HG02840 (cell line): ENCODE measurements around the gene DPY30.

Experiments
- ATAC-seq: cut with Tn5 transposase; IDR thresholded peaks from one replicate; pipeline ENCODE4 v1.9.1; 2021; ENCODE audit warnings: mild to moderate bottlenecking, moderate library complexity, moderate number of reproducible peaks; ENCODE audit not compliant: unreplicated experiment, low FRiP score

Gene DPY30

GRCh38 chr2:32010280-32010669 is 29.3 kb downstream of the DPY30 start:
- peak; percentile 56 for ATAC-seq

GRCh38 chr2:32009516-32010256 is 29.9 kb downstream of the DPY30 start:
- ATAC-seq: peak; percentile 22

DNA sequence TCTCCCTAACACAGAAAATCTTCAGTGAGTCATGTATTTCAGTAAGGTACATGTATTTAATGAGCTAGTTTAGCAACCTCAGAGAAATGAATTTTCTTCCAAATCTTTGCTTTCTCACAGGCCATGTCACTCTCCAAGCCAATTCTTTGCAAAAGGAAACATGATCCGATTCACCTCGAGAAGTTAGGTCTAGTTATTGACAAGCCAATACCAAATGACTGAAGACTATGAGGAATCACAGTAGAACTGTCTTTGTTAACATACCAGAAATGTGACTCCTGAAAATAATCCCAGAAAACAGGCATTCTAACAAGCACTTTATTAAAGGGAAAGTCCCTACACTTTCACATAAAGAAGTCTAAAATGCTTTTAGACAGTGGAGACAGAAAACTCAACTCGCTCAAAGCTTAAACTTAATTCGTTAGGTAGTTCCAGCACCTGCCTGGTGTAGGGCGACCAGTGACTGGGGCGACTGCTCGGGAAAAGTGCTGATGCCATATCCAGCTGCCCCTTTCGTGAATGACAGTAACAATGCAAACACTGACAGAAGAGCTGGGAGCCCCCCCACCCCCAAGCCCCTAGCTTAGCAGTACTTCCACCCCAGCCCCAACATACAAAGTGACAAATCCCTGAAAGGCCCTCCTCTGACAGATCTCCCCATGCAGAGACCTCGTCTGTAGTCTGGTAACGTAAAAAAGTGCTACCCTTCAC is 30.6 kb downstream of the DPY30 start:
- ATAC-seq: no peak

DNA sequence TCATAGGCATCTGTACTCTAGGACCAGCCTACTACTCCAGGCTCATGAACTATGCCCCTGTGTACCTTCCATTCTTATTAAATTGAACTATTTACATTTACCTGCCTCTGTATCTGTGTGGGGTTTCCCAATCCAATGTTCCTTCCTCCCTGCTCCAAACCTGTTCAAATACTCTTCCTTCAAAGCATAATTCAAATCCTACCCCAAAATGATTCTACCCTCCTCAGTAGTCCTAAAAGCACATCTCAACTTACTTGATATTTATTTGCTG is 32.5 kb downstream of the DPY30 start:
- no peak for ATAC-seq

GRCh38 chr2:32005371-32005976 is 34.1 kb downstream of the DPY30 start:
- ATAC-seq: no peak

DNA sequence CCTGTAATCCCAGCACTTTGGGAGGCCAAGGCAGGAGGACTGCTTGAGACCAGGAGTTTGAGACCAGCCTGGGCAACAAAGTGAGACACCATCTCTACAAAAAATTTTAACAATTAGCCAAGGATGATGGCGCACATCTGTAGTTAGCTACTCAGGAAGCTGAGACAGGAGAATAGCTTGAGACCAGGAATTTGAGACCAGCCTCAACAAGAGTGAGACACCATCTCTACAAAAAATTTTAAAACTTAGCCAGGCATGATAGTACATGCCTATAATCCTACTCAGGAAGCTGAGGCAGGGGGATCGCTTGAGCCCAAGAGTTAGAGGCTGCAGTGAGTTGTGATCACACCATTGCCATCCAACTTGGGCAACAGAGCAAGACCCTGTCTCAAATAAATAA is 35.8 kb downstream of the DPY30 start:
- ATAC-seq: no peak

DNA sequence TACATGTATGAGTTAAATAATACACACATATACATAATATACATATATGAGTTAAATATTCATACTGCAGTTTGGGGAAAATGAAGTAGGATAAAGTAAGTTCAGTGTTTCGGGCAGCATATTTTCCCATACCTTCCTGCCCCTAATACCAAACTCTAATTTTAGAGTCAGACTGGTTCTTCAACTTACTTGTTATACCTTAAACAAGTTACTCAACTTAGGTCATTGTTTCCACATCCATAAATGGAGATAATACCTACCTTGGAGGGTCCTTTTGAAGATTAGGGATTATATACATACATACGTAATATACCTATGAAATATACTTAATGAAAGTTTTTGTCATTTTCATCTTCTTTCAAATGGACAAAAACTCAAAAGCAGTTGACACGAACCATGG is 37.2 kb downstream of the DPY30 start:
- no peak for ATAC-seq

DNA sequence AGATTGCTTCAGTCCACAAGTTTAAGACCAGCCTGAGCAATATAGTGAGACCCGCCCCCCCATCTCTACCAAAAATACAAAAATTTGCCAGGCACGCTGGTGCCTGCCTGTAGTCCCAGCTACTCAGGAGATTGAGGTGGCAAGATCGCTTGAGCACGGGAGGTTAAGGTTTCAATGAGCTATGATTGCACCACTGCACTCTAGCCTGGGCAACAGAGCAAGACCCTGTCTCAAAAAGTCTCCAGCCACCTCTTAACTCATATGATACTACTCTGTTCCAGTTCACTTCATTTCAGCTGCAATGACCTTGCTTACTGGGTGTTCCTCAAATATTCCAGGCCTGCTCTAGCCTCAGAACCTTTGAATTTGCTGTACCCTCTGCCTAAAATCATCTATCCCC is 40.2 kb downstream of the DPY30 start:
- ATAC-seq: no peak

DNA sequence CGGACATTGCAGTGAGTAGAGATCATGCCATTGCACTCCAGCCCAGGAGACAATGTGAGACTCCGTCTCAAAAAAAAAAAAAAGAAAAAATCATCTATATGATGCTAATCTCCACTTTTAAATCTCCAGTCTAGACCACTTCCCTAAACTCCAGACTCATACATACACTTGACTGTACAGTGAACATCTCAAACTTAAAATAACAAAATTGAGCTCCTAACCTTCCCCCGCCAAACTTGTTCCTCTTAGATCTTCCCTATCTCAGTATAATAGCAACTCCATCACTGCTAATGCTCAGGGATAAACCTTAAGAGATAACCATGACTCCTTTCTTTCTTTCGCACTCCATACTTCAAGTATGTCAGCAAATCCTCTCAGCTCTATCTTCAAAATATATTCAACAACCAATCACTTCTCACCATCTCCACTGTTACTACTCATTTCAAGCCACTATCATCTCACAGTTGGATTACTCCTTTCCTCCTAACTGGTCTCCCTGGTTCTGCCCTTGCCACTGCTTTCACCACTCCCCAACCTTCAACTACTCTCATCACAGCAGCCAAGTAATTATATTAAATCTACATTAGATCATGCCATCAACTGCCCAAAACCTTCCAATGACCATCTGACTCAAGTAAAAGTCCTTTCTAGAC is 40.7 kb downstream of the DPY30 start:
- no peak for ATAC-seq

DNA sequence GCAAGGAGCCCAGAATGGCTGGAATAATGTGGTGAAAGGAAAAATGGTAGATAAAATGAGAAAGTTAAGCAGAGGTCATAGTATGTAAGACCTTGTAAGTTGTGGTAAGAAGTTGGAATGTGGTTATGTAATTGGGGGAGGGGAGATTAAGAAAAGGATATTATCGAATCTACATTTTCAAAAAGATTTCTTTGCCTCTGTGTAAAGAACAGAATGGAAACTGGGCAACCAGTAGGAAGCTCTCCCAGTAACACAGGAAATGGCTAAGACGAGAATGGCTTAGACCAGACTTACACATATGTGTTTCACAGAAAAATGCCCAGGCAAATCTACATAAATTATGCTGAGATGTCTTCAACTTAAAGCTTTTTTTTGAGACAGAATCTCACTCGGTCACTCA is 42.0 kb downstream of the DPY30 start:
- ATAC-seq: no peak

DNA sequence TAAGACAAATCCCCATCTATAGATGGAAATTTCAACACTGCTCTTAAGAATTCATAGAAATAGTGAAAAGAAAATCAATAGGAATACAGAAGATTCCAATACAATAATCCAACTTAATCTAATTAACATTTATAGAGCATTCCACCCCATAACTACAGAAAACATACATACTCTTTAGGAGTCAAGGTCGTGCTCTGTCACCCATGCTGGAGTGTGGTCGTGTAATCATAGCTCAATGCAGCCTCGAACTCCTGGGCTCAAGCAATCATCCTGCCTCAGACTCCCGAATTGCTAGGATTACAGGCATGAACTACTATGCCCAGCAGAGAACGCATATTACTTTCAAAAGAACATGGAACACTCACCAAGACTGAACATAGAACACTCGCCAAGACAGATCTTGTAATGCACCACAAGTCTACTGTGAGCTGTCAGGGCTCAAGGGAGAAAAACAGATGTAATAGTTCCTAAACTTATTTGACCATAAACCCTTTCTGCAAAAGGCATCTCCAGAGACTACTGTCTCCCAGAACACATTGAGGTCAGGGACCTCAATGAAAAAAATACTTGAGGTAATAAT is 42.9 kb downstream of the DPY30 start:
- ATAC-seq: no peak

DNA sequence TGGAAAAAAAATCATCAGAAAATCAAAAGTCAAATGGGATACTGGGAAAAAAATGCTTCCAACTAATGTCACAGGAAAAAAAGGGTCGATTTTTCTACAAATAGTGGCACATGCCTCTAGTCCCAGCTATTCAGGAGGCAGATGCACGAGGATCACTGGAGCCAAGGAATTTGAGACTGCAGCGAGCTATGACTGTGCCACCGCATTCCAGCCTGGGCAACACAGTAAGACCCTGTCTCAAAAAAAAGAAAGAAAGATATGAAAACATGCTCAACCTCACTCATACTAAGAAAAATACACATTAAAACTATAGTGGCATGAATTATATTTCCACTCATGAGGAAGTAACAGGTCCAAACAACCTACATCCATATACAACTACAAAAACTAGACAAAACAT is 46.7 kb downstream of the DPY30 start:
- ATAC-seq: no peak

GRCh38 chr2:31992025-31992579 is 47.5 kb downstream of the DPY30 start:
- ATAC-seq: no peak

- no peak for ATAC-seq
Observed at GRCh38 chr2:31989946-31990345, 49.7 kb downstream of the DPY30 start.

DNA sequence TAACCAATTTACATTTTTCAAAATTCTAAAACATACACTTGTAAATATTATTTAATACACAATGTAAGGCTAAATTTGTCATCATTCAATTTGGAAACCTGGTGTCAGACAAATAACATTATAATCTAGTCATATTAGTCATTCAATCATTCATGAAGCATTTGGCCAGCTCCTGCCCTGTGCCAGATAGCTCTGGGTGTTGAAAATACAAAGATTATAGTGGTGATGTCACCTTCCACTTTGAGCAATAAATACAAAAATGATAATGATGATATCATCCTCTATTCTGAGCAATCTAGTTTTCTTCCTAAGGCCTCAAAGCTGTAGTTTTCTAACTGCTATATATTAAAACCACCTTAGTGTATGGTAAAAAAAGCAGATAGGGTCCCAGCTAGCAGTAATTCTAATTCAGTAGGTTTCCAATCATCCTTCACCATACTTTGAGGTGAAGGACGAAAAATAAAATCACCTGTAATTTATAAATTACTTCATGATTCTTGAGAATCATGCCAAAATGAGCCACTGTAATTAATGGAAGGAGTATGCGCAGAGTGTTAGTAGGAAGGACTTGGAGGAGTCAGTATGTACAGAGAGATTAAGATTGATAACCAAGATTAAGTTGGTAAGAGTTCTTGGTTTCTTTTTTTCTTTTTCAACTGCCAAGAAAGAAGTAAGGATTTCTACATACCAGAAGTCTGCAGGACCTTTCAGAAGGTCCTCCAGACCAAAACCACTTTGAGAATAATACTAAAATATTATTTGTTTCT is 52.0 kb downstream of the DPY30 start:
- ATAC-seq: no peak

GRCh38 chr2:31986906-31987305 is 52.7 kb downstream of the DPY30 start:
- ATAC-seq: no peak

DNA sequence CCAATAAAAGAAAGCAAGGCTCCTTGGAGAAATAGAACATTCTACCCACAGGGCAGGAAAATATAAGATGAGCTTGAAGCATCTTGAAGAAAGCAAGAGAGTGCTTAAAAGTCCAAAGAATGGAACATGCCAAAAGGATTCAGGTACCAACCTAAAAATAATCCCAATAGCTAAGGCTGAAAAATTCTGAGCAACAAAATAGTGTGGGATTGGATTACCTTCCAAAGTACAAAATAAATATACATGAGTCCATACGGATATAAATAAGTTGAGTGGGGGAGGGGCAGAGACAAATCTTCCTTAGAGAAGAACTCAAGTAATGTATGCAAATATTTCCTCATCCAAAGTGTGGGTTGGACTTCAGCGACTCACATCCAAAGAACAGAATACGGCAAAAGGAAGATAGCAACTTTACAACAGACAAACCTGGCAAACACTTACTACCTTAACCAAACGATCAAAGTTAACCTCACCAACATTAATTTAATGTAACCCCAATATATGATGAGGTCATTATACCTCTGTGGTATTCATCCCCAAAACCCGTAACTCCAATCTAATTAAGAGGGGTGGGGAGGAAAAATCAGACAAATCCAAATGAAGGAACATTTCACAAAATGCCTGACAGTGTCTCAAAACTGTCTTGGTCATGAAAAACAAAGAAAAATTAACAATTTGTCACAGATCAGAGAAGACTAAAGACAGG is 55.7 kb downstream of the DPY30 start:
- no peak for ATAC-seq

GRCh38 chr2:31980674-31981356 is 58.8 kb downstream of the DPY30 start:
- peak; percentile 99 for ATAC-seq

- no peak for ATAC-seq
Observed at GRCh38 chr2:31979956-31980355, 59.6 kb downstream of the DPY30 start.
